Endodermal cell (in vitro differentiated cells): Measurements from ENCODE around the gene ID3. TPM values are rescaled to one million over a fixed set of nuclear protein-coding genes. Genes with fewer than 3 reads are reported as not detected.

Experiments used
- DNase-seq: peaks from one replicate; pipeline ENCODE4 v3.0.0-alpha.2; 2017
- H3K27ac ChIP-seq: 2 replicates; pipeline ENCODE4 v1.5.1; 2013; ENCODE audit warnings: mild to moderate bottlenecking, low read depth, low read length, moderate library complexity
- H3K27me3 ChIP-seq: 2 replicates; pipeline ENCODE4 v1.6.1; 2013; ENCODE audit warnings: mild to moderate bottlenecking, low read length, moderate library complexity; ENCODE audit not compliant: insufficient read depth, control insufficient read depth, poor library complexity, severe bottlenecking
- H3K36me3 ChIP-seq: 2 replicates; pipeline ENCODE4 v1.7.0; 2013; ENCODE audit warnings: mild to moderate bottlenecking, low read length, moderate library complexity; ENCODE audit not compliant: control insufficient read depth, insufficient read depth
- H3K4me1 ChIP-seq: one replicate; pipeline ENCODE4 v1.7.0; 2013; ENCODE audit warnings: low read length; ENCODE audit not compliant: control insufficient read depth, insufficient read depth
- H3K4me3 ChIP-seq: 2 replicates; pipeline ENCODE4 v1.5.1; 2013; ENCODE audit warnings: mild to moderate bottlenecking, low read length, moderate library complexity
- H3K9ac ChIP-seq: 2 replicates; pipeline ENCODE4 v1.6.1; 2013; ENCODE audit warnings: mild to moderate bottlenecking, low read length, moderate library complexity; ENCODE audit not compliant: poor library complexity, severe bottlenecking; ENCODE audit errors: extremely low read depth
- H3K9me3 ChIP-seq: 2 replicates; pipeline ENCODE4 v1.6.1; 2013; ENCODE audit warnings: mild to moderate bottlenecking, low read length, moderate library complexity; ENCODE audit not compliant: control insufficient read depth
- H3K27ac Mint-ChIP-seq: 2 replicates; pipeline ENCODE4 v1.8.0; 2020; ENCODE audit warnings: mixed read lengths
- H3K27me3 Mint-ChIP-seq: 2 replicates; pipeline ENCODE4 v1.8.0; 2021; ENCODE audit warnings: mild to moderate bottlenecking, mixed read lengths; ENCODE audit not compliant: insufficient read depth
- H3K36me3 Mint-ChIP-seq: 2 replicates; pipeline ENCODE4 v1.8.0; 2020; ENCODE audit warnings: low read depth, mixed read lengths
- H3K4me1 Mint-ChIP-seq: 2 replicates; pipeline ENCODE4 v1.8.0; 2020; ENCODE audit warnings: mixed read lengths
- H3K4me3 Mint-ChIP-seq: 2 replicates; pipeline ENCODE4 v1.8.0; 2020; ENCODE audit warnings: mild to moderate bottlenecking, moderate library complexity, mixed read lengths
- H3K9me3 Mint-ChIP-seq: 2 replicates; pipeline ENCODE4 v1.8.0; 2020; ENCODE audit warnings: mild to moderate bottlenecking, mixed read lengths
- CTCF ChIP-seq: fragments of 200-600 bp; sonication (generic); conservative IDR thresholded peaks from 2 replicates; pipeline ENCODE4 v1.5.0; 2021; ENCODE audit warnings: antibody characterized with exemption, mild to moderate bottlenecking
- WGBS, 2 experiments: methylation state at CpG; one replicate each; pipeline versions ENCODE4 v1.1.5 to v1.1.7; 2013; ENCODE audit warnings: missing lambda C conversion rate in 2 of 2, mixed read lengths in 1 of 2; ENCODE audit not compliant: insufficient coverage in 1 of 2, insufficient read length in 1 of 2; 5-methylcytosine and 5-hydroxymethylcytosine counted together
- total RNA-seq, 2 donors: library from RNA; stranded (reverse); fragmentation: NEBNext Ultra II Directional in 1 of 2; extraction: Animal tissue kit (Norgen Biotek cat#: 25700) in 1 of 2; gene quantifications; 2 replicates in 1 of 2; 3 replicates in 1 of 2; pipeline ENCODE4 v1.2.1, GENCODE V29; 2021

The ID3 gene
- total RNA-seq, 2 donors from 2014 or later, result 281 to 338 TPM

GRCh38 chr1:23555986-23556634 is 3.2 kb downstream of the ID3 start:
- peak overlapping the region; percentile 94 for H3K4me3 Mint-ChIP-seq
- peak overlapping the region; percentile 3 for H3K9ac ChIP-seq
- no peaks in the 10 kb centered on the region for H3K9me3 ChIP-seq
- peaks cover 67% of the 10 kb centered on the region for H3K4me1 Mint-ChIP-seq
- no peaks in the 10 kb centered on the region for H3K27me3 ChIP-seq
- H3K4me1 ChIP-seq, result peaks cover 24% of the 10 kb centered on the region
- H3K27ac Mint-ChIP-seq, result peak overlapping the region; percentile 92
- WGBS, 2 experiments, result 5 to 8% methylated on average over 8 to 9 of the region's 9 CpGs
- peak overlapping the region; percentile 98 for H3K4me3 ChIP-seq
- no peaks in the 10 kb centered on the region for H3K9me3 Mint-ChIP-seq
- no peaks in the 10 kb centered on the region for H3K36me3 ChIP-seq
- H3K36me3 Mint-ChIP-seq, result peaks cover 21% of the 10 kb centered on the region
- peak; percentile 94 for DNase-seq
- peak overlapping the region; percentile 45 for H3K27ac ChIP-seq
- no peaks in the 10 kb centered on the region for H3K27me3 Mint-ChIP-seq
- TF ChIP-seq CTCF, result no peak

- H3K36me3 ChIP-seq, result no peaks in the 10 kb centered on the region
- no peak for TF ChIP-seq CTCF
- H3K4me3 Mint-ChIP-seq, result peak overlapping the region; percentile 94
- H3K4me1 Mint-ChIP-seq, result peaks cover 61% of the 10 kb centered on the region
- H3K9me3 Mint-ChIP-seq, result no peaks in the 10 kb centered on the region
- peak overlapping the region; percentile 92 for H3K27ac Mint-ChIP-seq
- peaks cover 21% of the 10 kb centered on the region for H3K36me3 Mint-ChIP-seq
- H3K9me3 ChIP-seq, result no peaks in the 10 kb centered on the region
- H3K27ac ChIP-seq, result peak overlapping the region; percentile 45
- peak overlapping the region; percentile 47 for H3K9ac ChIP-seq
- H3K4me3 ChIP-seq, result peak overlapping the region; percentile 98
- no peaks in the 10 kb centered on the region for H3K27me3 Mint-ChIP-seq
- DNase-seq, result peak; percentile 82
- 1 to 6% methylated on average over 11 to 15 of the region's 15 CpGs for WGBS, 2 experiments
- peaks cover 19% of the 10 kb centered on the region for H3K4me1 ChIP-seq
- H3K27me3 ChIP-seq, result no peaks in the 10 kb centered on the region
Measured at GRCh38 chr1:23555270-23555985, 3.9 kb downstream of the ID3 start.

- Histone ChIP-seq H3K27ac (peak overlapping the region; percentile 88), H3K36me3 (no peaks in the 10 kb centered on the region), H3K4me1 (peaks cover 14% of the 10 kb centered on the region), H3K4me3 (peak overlapping the region; percentile 98), H3K9me3 (no peaks in the 10 kb centered on the region), H3K9ac (peak overlapping the region; percentile 66), H3K27me3 (no peaks in the 10 kb centered on the region)
- Mint-ChIP-seq H3K27me3 (no peaks in the 10 kb centered on the region), H3K36me3 (peaks cover 21% of the 10 kb centered on the region), H3K27ac (peak overlapping the region; percentile 96), H3K4me3 (peak overlapping the region; percentile 94), H3K4me1 (peaks cover 55% of the 10 kb centered on the region), H3K9me3 (no peaks in the 10 kb centered on the region)
- WGBS, 2 experiments, result 1 to 3% methylated on average over 16 to 81 of the region's 81 CpGs
- peak; percentile 41 for TF ChIP-seq CTCF
- DNase-seq, result peak; percentile 97
Measured at GRCh38 chr1:23554481-23555269, 4.6 kb downstream of the ID3 start.
